Panc1 (cell line): ENCODE data around the gene KRT75.

Experiments used
- CTCF ChIP-seq: fragments of 450-650 bp; IDR thresholded peaks from 2 replicates; pipeline ENCODE4 v1.5.1; 2017; ENCODE audit warnings: mild to moderate bottlenecking
- POLR2AphosphoS5 ChIP-seq: IDR thresholded peaks from 2 replicates; pipeline ENCODE4 v1.6.1; 2012; ENCODE audit warnings: mild to moderate bottlenecking, low read depth, low read length, moderate library complexity

DNA sequence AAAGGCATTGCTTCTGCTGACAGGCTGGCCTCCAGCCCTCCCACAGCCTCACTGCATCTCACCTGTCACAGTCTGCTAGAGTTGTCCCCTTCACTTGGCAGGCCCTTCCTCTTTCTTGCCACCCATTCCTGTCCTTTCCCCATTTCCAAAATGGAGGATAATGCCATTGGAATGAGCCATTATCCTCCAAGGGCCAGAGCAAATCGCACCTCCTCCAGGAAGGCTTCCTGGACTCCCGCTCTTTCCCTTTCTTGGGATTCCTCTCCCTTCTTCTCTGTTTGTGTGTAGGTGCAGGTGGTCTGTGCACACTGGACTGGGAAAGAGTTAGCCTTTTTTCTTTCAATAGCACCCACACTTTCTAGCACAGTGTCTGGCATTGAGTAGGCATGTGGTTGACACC is 31.8 kb downstream of the KRT75 start:
- TF ChIP-seq POLR2AphosphoS5: no peak
- no peak for TF ChIP-seq CTCF
